ENCODE results near the gene CSTPP1.

GRCh38 chr11:47180006-47180787 is 243.6 kb downstream of the CSTPP1 start:
- TF ChIP-seq YY1 (IDR thresholded peaks at IDR 0.05; ENCODE audit: insufficient read depth, insufficient read length) = no peak
- TF ChIP-seq ZNF274 (IDR thresholded peaks at IDR 0.05; ENCODE audit: low read depth, low read length) = no peak
- no peak for TF ChIP-seq SUZ12 (IDR thresholded peaks at IDR 0.05; ENCODE audit: extremely low read depth, insufficient read depth, insufficient read length)
